Inferior parietal cortex (tissue), 1 donor: ENCODE results near the gene MBNL2.
A peak's percentile ranks its signal among the peaks of the same experiment; 100 is the strongest.

Source experiments
- DNase-seq: peaks from one replicate; pipeline ENCODE4 v3.0.0-alpha.2; 2016; ENCODE audit errors: extremely low spot score

Gene MBNL2

DNA sequence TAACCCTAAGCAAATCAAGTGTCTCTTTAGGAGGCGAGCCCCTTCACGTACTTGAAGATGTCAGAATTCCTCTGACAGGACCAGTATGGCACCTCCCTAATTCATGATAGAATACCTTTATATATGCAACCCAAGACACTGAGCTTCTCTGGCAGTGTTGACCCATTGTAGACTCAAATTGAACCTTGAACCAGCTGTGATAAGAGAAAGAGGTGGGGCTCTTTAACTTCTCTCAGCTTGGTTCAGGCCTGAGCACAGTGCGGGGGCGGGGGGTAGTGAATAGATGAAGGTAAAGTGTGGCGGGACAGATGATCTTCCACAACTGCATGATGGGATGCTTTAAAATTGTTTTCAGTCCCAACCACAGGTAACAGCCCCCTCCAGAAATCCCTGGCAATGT is 12.1 kb downstream of the MBNL2 start:
- DNase-seq: no peak

- no peak for DNase-seq
These were observed 12.6 kb downstream of the MBNL2 start for GRCh38 chr13:97234742-97235141.

DNA sequence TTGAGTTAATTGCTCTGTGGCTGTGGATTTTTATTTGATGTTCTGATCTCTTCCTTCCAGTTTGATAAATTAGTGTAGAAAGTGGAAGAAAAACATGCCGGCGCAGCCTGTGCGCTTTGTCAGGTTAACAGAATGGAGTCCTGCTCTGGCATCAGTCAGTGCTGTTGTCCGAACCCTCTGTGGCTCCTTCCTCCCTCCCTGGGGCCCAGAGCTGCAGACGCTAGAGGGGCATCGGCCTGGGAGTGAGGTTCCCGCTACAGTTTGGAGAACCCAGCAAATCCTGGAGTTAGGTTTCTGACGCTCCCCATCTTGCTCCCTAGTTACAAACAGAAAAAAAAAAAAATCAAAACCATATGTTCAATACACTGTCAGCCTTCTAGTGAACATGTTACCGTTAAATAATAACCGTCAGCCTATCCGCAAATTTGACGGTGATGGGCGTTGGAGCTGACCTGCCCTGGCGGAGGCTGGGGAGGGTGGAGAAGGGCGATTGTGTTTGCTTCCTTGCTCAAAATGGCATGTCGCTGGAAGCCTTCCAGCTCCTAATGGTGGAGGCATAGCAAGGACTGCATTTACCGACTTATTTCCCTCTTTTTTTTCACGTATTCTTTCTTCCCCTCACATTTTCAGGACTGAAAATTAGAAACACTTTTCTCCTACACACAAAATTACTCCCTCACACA is 13.6 kb downstream of the MBNL2 start:
- DNase-seq: peak; percentile 25

DNA sequence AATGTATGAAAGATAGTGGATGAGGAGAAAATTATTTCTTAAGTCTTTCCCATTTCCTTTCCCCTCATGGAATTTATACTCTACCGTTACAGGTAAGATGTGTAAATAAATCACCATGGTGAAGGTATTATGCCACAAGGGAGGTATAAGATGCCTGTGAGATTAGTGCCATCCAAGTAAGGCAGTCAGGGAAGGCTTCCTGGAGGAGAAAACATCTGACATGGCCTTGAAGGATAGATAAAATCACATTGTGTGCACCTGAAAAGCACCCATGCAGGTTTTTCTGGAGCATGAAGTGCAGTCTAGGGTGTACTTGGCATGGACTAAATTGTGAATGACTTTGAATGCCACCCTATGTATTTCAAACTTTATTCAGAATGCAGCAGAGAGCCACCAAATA is 15.3 kb downstream of the MBNL2 start:
- no peak for DNase-seq

DNA sequence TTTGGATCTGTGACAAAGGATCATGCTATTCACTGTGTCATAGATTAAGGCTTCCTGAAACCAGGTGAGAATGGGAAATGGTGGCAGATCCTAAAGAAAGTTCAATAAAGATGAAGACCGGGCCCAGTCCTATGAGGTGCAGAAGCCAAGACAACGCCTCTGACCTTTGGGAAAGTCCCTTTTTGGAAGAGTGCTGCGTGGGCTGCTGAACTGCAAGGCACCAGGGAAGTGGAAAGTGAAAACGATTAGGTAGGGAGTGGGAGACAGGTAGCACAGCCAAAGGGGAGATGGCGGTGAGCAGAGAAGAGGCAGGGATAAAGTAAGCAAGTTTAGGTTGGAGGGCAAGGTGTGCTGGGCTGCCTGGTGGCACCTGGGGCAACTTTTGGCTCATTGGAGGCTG is 16.3 kb downstream of the MBNL2 start:
- no peak for DNase-seq

GRCh38 chr13:97238883-97239282 is 16.8 kb downstream of the MBNL2 start:
- no peak for DNase-seq

GRCh38 chr13:97239306-97239705 is 17.2 kb downstream of the MBNL2 start:
- no peak for DNase-seq

- no peak for DNase-seq
These were observed 18.0 kb downstream of the MBNL2 start for GRCh38 chr13:97239943-97240787.

DNA sequence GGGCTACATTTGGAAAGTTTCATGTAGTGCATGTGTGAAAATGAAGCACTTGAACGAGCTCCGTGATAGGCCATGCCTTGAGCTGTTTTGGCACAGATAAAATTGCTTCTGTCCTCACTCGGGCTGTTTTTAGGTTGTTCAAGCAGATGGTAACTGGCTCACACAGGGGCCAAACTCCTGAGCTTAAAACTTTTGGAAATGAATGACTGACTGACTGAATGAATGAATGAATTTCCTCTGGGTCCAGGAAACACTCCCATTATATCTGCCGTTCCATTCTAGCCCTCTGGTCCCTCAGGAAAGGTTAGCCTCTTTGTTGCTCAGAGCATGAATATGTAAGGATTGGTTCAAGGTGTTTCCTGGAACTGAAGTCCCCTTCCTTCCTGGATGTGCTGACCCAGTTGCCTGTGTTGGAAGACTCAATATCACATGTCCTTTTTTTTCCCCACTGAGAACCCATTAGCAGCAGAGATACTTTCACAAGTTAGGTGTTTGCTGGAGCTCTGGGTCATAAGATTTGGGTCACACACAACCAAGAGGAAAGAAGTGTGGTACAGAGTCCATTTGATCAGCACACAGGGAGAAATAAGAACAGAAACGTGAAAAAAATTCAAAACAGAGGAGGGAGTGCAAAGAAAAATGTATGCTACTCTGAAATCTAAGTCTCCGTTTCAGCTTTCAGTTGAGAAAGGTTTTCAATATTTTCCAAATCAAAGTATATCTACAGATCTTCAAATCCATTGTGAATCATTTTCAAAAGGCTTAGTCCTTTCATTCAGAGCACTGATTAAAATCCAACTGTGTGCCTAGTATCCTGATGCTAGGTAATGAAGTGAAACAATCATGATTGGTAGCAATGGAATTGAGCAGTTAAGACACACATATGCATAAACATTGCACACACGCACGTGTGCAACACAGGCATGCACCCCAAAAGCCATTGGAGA is 18.9 kb downstream of the MBNL2 start:
- DNase-seq: no peak

GRCh38 chr13:97241761-97242160 is 19.6 kb downstream of the MBNL2 start:
- no peak for DNase-seq

DNA sequence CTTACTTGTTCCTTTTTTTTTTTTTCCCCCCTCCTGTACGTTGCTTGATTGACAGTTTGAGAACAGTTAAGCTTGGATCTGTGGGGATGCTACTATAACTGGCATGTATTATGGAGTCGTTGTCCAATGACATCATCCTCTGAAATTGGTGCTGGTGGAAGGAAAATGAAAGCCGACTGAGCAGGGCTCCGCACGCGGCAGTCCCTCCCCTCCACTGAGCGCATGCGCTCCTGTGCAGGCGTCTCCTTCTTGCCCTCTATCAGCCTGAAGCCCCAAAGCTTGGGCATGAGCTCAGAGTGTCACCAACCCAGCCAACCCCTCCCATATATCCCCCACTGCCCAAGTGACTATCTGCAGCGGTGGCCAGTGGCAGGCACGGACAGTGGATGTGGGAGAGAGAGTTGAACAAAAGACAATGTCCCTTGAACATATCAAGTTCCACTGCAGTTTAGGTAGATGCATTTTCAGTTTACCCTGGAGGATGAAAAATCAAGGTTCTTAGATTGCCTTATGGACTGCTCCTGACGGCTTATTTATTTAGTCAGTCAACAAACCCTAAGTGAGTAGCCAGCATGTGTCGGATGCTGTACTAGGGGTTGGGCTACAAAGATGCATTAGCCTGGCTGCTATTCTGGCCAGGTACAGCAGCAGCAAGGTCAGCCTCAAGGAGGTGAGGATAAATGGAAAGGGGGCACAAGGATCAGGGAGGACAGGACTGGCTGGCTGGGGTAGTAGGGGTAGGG is 20.8 kb downstream of the MBNL2 start:
- DNase-seq: peak; percentile 82

- peak; percentile 87 for DNase-seq
These were observed 22.0 kb downstream of the MBNL2 start for GRCh38 chr13:97243915-97244781.

DNA sequence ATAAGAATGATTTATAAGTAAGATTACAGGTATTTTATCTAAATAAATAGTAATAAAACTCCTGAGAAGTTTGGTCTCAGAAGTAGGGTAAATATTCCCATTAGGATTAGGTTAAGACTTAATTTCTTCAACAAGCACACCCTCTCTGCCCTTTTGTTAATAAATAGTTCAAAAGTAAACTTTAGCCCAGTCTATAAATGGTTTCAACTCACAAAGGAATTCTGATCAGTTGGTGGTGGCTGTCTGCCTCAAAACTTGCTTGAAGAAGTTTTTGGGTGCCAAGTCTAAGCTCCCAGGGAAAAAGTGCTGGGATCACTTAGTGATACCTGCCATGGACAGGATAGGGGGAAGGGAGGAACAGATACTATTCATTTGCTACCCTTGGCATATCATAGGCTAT is 22.9 kb downstream of the MBNL2 start:
- no peak for DNase-seq

DNA sequence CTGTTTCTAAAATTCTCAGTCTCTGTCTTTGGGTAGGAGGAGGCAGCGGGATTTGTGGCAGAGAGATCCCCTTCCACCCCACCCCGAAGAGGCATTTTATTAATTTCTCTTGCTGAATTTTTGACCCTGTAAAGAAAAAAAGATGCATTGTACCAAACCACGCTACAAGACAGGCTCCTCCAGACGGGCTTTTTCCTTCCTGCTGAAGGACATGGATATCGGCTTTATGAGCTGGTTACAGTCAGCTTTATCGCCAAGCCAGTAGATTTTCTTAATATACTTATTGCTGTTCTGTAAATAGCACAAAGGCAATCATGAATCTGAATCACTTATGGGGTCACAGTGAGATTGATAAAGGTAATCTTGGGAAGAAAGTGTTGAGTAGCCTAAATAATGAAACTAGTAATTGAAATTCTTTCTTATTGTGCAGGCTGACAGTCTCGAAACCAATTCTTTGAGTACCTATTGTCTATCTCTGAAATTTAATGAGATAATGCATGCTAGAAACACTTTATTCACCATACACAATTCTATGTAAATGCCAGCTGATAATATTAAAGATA is 24.5 kb downstream of the MBNL2 start:
- no peak for DNase-seq

- DNase-seq: no peak
These were observed 26.1 kb downstream of the MBNL2 start for GRCh38 chr13:97248243-97248642.

DNA sequence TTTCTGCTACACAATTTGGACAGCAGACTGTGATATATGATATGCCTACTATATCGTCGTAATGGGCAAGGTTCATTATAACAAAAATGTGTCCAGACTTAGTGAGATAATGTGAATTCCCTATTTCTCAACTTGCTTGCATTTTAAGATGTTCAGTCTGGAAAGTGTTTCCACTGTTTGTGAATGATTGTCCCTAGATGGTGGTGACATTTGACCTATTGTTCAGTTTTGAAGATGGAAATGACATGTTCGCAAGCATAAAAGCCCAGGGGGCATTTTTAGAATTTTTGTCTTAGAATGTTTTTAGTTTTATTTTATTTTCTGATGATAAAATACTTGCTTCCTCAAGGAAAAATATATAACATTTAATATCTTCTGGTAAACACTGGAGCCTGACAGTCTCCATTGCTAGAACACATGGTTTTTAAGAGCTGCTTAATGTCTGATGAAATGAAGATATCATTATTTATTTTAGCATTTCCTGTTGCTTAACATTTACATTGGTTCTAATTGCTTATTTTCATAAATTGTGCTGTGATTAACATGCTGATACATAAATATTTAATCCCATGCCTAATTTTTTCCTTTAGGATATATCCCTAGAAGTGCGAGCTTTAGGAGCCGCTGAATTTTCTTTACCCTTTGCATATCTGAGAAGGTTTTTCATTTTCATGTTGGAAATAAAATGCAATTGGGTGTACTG is 27.1 kb downstream of the MBNL2 start:
- no peak for DNase-seq

DNA sequence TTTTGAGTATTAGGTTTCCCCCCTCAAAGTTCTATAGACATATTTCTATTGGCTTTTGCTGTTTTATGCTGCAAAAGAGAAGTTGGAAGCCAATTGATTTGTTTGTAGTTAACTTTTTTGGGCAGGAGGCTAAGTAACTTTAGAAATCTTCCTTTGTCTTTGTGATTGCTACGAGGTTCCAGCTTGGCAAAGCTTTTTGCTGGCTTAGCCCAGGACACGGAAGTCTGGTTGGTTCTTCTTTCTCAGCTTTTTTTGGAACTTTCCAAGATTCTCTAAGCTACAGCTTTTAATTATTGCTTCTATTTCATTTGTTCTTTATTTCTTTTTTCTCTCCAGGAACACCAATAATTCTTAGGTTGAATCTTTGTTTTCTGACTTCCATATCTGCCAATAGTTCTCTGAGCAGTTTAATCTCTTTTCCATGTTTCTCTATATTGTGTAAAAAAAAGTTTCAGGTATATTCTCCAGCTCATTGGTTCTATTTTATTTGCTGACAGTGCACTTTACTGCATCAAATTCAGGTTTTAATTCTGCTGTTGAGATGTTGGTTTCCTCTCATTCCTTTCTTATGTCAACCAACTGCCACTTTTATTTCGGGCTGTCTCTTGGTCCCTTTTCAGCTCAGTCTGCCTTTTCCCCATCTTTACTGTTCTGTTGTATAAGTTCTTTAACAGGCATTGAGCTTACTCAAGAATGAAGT is 27.8 kb downstream of the MBNL2 start:
- DNase-seq: no peak

DNA sequence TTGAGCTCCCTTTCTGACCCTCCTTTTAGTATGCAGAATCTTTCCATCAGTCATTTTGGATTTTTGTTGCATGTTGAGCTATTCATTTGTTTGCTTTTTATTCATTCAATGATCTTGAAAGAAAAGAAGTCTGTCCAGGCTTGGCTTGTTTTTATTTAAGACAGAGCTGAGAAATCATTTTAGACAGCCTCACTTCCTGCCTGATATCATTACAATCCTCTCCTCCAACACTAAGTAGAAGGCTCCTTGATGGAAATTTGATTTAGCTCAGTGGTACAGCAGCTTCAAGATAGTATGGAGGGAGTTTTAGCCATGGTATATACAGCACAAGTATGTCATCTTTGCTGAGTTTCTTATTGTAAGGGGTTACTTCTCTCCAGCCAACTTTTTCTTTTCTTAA is 28.4 kb downstream of the MBNL2 start:
- DNase-seq: no peak

GRCh38 chr13:97252735-97253134 is 30.6 kb downstream of the MBNL2 start:
- no peak for DNase-seq
